Caki2 (cell line): ENCODE data around the gene PIK3R6. TPM values are rescaled to one million over a fixed set of nuclear protein-coding genes. Genes with fewer than 3 reads are reported as not detected.

Experiments used
- DNase-seq: peaks from one replicate; pipeline ENCODE4 v3.0.0-alpha.2; 2015; ENCODE audit warnings: low read depth
- in situ Hi-C: cut with HindIII; loops from 2 replicates; pipeline ENCODE4 v1.10.0; 2016; ENCODE audit warnings: low sequenced_read_pairs, low pct_unique_long_range_greater_than_20kb, mixed read lengths
- total RNA-seq: library from RNA; depleted of rRNA; stranded (reverse); fragments of >200 nt; shearing (Covaris generic); gene quantifications from 2 replicates; pipeline ENCODE4 v1.2.3, GENCODE V29; 2014; ENCODE audit warnings: low replicate concordance

Gene PIK3R6
- total RNA-seq, 1 experiment from 2014 or later, result not detected

DNA sequence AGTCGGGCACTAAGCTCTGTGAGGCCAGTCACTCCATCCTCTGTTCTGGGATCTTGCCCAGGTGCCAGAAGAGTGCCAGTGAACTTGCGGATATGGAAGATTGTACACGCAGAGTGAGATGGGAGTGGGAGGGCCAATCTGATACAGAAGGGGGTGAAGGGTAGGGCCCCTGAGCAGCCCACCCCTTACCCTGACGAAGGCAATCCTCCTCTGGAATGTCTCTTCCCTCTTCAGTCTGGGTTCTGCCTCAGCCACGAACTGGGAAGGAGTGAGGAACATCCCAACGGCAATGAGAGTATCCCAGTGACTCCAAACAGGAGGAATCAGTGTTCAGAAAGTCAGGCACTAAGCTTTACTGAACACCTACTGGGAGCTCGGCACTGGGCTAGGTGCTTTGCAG, 11.9 kb upstream of the PIK3R6 start:
- no peak for DNase-seq
- in situ Hi-C loops, result no loop called here

DNA sequence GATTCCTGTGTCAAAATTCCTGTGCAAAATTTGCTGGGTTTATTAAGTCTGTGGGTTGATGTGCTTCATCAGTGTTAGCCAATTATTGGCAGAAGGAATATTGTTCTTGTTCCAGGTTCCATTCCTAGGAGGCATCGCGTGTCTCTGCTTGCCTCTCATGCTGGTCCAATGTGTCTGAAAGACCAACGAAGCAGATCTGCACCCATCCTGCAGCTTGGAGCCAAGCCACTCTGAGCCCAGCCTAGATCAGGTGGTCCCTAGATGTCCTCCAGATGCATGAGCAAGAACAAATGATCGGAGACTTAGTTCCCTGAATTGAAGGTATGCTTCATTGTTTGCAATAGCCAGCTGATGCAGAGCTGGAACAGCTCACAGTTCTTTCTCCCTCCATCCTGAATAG, 10.5 kb upstream of the PIK3R6 start:
- no peak for DNase-seq
- in situ Hi-C loops, result no loop called here

GRCh38 chr17:8875957-8876356, 8.5 kb upstream of the PIK3R6 start:
- DNase-seq, result no peak
- in situ Hi-C loops, result no loop called here

GRCh38 chr17:8875436-8875835, 8.0 kb upstream of the PIK3R6 start:
- DNase-seq, result no peak
- in situ Hi-C loops, result no loop called here

DNA sequence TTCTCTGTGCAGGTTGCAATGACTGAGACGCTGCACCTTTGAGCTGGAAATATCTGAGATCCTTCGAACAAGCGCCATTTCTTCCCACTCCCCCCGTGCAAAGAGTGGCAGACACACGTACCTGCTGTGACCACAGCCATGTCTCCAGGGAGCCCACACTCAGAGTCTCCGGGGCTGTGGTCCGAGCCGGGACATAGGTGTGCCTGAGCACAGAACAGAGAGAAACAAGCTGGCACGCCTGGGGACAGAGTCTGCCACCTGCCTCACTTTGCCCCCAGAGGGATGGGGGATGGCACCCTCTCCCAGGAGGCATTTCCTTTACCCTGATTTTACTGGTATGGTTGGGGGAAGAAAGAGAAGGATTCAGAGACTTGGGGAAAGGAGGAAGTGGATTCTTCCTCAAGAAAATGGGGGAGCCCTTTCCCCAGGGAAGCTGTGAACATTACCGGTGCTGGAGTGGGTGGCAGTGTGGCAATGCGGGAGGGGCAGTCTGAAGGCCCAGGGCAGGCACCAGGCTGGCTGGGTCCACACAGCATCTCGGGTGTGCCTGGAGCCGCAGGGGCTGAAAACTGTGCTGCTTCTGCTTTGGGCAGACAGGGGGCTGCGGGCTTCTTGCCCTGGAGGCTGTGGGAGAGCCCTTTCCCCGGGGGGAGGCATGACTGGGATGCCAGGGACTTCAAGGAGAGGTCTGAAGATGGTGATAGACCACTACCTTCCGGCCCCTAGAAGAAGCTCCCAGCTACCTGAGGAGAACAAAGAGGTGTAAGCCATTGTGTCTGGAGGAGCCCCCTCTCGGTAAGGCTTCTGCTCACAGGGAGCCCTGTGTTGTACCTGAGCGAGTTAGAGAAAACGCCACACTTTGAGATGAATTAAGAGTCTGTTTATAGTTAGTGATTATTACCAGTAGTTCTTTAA, 6.6 kb upstream of the PIK3R6 start:
- no peak for DNase-seq
- in situ Hi-C loops, result no loop called here

GRCh38 chr17:8872705-8873435, 5.4 kb upstream of the PIK3R6 start:
- in situ Hi-C loops, result no loop called here

DNA sequence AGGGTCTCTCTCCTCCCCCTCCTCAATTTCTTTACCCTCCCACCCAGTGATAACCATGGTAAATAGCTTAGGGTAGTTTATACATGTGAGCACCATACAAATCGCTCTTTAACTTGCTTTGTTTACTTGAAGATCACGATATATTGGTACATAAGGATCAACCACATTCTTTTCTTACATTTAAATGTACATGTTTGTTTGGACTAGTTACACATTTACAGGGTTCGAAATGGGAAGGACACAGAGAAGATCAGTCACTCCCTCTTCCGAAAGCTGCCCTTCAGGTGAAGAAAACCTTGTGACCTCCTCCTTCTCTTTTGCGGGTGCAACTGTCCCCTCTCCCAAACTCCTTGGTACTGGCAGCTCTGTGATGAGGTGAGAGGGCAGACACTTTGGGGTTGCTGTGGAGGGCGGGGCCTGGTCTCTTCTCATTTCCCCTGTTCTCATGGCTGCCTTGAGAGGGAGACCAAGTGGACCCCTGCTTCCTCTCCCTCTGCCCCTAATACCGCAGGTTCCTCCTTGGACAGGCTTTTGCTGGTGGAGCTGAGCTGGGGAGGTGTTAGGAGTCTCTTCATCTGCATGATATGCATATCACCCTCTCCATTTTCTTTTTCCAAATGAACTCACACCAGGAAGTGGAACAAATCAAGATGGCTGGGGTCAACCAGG, 4.7 kb upstream of the PIK3R6 start:
- DNase-seq, result no peak
- in situ Hi-C loops, result no loop called here

More at GRCh38 chr17:8872705-8873435, 5.4 kb upstream of the PIK3R6 start:
- DNase-seq, result no peak

- in situ Hi-C loops, result no loop called here
- DNase-seq, result no peak
Observed at GRCh38 chr17:8871081-8871581, 3.7 kb upstream of the PIK3R6 start.

- DNase-seq, result no peak
- in situ Hi-C loops, result no loop called here
Observed at GRCh38 chr17:8870406-8871040, 3.0 kb upstream of the PIK3R6 start.

GRCh38 chr17:8869114-8869815, 1.8 kb upstream of the PIK3R6 start:
- no peak for DNase-seq
- in situ Hi-C loops, result no loop called here

- in situ Hi-C loops, result no loop called here
- no peak for DNase-seq
Observed at GRCh38 chr17:8868529-8868951, 1.1 kb upstream of the PIK3R6 start.

- DNase-seq, result no peak
- in situ Hi-C loops, result no loop called here
Observed at GRCh38 chr17:8868092-8868491, 618 bp upstream of the PIK3R6 start.

DNA sequence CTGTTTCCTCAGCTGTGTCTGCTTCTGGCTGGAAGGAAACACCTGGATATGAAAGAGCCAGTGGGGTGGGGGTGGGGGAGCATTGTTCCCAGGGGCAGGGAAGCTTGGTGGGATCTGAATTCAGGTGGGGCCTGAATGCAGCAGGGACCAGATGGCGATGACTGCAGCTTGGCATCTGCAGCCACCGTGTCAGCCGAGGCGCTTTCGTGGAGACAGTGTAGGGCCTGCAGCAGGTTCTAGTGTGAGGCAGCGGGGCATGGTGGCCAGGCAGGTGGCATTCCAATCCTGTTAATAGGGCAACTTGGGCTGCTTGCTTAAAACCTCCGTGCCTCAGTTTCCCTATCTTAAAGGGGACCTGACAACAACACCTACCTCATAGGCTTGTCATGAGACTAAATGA, 1.7 kb downstream of the PIK3R6 start:
- in situ Hi-C loops, result no loop called here
- no peak for DNase-seq

DNA sequence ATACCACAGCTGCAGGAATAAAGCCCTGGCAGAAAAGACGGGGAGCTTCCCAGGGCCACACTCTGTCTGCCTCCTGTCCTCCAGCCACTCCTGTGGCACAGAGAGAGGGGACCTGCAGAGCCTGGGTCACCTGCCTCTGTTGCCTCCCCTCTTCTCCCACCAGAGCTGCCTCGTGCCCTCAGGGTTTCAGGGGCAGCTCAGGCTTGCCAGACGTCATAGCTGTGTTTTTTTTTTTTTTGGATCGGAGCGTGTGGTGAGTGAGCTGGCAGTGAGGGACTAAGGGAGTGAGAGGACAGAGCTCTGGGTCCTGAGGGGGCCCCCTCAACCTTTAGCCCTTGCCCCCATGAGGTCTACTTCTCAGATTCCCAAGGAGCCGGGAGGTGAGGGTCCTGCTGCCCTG, 2.1 kb downstream of the PIK3R6 start:
- no peak for DNase-seq
- in situ Hi-C loops, result no loop called here

GRCh38 chr17:8862213-8863056, 5.0 kb downstream of the PIK3R6 start:
- no peak for DNase-seq
- in situ Hi-C loops, result no loop called here

GRCh38 chr17:8861495-8862181, 5.8 kb downstream of the PIK3R6 start:
- in situ Hi-C loops, result no loop called here

More at GRCh38 chr17:8861495-8862181, 5.8 kb downstream of the PIK3R6 start:
- DNase-seq, result no peak
